IMR-90 (cell line): ENCODE data around the gene OSM. TPM values are rescaled to one million over a fixed set of nuclear protein-coding genes. Genes with fewer than 3 reads are reported as not detected.

ENCODE experiments used
- ATAC-seq: fragments of 200-7000 bp; cut with Tn5 transposase; 2 replicates; pipeline ENCODE4 v1.9.1; 2020; ENCODE audit warnings: low read depth, mild to moderate bottlenecking, moderate library complexity
- BruUV-seq: library from RNA; stranded (reverse); fragments of 400-500 nt; replicated peaks from 2 replicates; lab custom pipeline; 2021; lab: Mats Ljungman, UMichigan
- CTCF ChIA-PET: fragments of 300-600 bp; formaldehyde crosslinking; extraction: SDS; loops from one replicate; lab custom pipeline; 2021; ENCODE audit warnings: antibody characterized with exemption; lab: Yijun Ruan, JAX
- POLR2A ChIA-PET: fragments of 300-600 bp; sonication (Branson Sonifier 250); formaldehyde crosslinking; loops from one replicate; lab custom pipeline; 2022; ENCODE audit warnings: antibody characterized with exemption; ENCODE audit not compliant: unreplicated experiment; lab: Charles Lee
- DNase-seq: peaks from one replicate; pipeline ENCODE4 v3.0.0; 2013
- H2AFZ ChIP-seq: replicated peaks from 2 replicates; pipeline ENCODE3; 2013; ENCODE audit warnings: low read length, mild to moderate bottlenecking; ENCODE audit not compliant: poor library complexity
- H2AK5ac ChIP-seq: 2 replicates; pipeline ENCODE4 v1.6.1; 2013; ENCODE audit warnings: low read depth, low read length, inconsistent platforms
- H2AK9ac ChIP-seq: replicated peaks from 2 replicates; pipeline ENCODE3; 2013; ENCODE audit warnings: mild to moderate bottlenecking, low read depth, low read length, moderate library complexity; ENCODE audit not compliant: poor library complexity
- H2BK120ac ChIP-seq: 2 replicates; pipeline ENCODE4 v1.6.1; 2013; ENCODE audit warnings: low read depth, low read length, inconsistent platforms
- H2BK15ac ChIP-seq: 3 replicates; pipeline ENCODE4 v1.6.1; 2013; ENCODE audit warnings: low read depth, low read length, inconsistent platforms
- H2BK20ac ChIP-seq: 2 replicates; pipeline ENCODE4 v1.6.1; 2013; ENCODE audit warnings: low read depth, mild to moderate bottlenecking, inconsistent platforms, low read length, moderate library complexity
- H2BK5ac ChIP-seq: 2 replicates; pipeline ENCODE4 v1.6.1; 2013; ENCODE audit warnings: mild to moderate bottlenecking, low read depth, low read length, inconsistent platforms; ENCODE audit not compliant: poor library complexity, severe bottlenecking
- H3K14ac ChIP-seq: replicated peaks from 2 replicates; pipeline ENCODE4 v1.6.1; 2013; ENCODE audit warnings: low read depth, low read length, inconsistent platforms
- H3K18ac ChIP-seq: 2 replicates; pipeline ENCODE4 v1.6.1; 2013; ENCODE audit warnings: low read depth, low read length, control low read depth
- H3K23ac ChIP-seq: 2 replicates; pipeline ENCODE4 v1.6.1; 2013; ENCODE audit warnings: low read depth, low read length, inconsistent platforms
- H3K27ac ChIP-seq: 2 replicates; pipeline ENCODE4 v1.5.1; 2013; ENCODE audit warnings: mild to moderate bottlenecking, control low read depth, low read length; ENCODE audit not compliant: insufficient read depth
- H3K27me3 ChIP-seq: 2 replicates; pipeline ENCODE4 v1.6.1; 2013; ENCODE audit warnings: low read length; ENCODE audit not compliant: control insufficient read depth, insufficient read depth
- H3K36me3 ChIP-seq: 2 replicates; pipeline ENCODE4 v1.6.1; 2013; ENCODE audit warnings: low read length, mixed read lengths; ENCODE audit not compliant: control insufficient read depth, insufficient read depth
- H3K4ac ChIP-seq: 2 replicates; pipeline ENCODE4 v1.6.1; 2013; ENCODE audit warnings: low read depth, low read length, inconsistent platforms
- H3K4me1 ChIP-seq: 2 replicates; pipeline ENCODE4 v1.6.1; 2013; ENCODE audit warnings: low read length, mixed read lengths; ENCODE audit not compliant: control insufficient read depth, insufficient read depth
- H3K4me2 ChIP-seq: 2 replicates; pipeline ENCODE4 v1.6.1; 2013; ENCODE audit warnings: low read depth, mild to moderate bottlenecking, control low read depth, low read length, moderate library complexity
- H3K4me3 ChIP-seq: 2 replicates; pipeline ENCODE4 v1.5.1; 2013; ENCODE audit warnings: low read depth, mild to moderate bottlenecking, control low read depth, low read length, moderate library complexity; ENCODE audit not compliant: insufficient read depth
- H3K56ac ChIP-seq: 2 replicates; pipeline ENCODE4 v1.6.1; 2013; ENCODE audit warnings: low read length, inconsistent platforms; ENCODE audit not compliant: insufficient read depth; ENCODE audit errors: extremely low read depth
- H3K79me1 ChIP-seq, 2 experiments: 2 replicates each; pipeline ENCODE4 v1.6.1; 2013; ENCODE audit warnings: low read length in 2 of 2, inconsistent platforms in 1 of 2, low read depth in 1 of 2
- H3K9ac ChIP-seq: 2 replicates; pipeline ENCODE4 v1.6.1; 2013; ENCODE audit warnings: low read depth, low read length, control low read depth
- H3K9me1 ChIP-seq: 2 replicates; pipeline ENCODE4 v1.6.1; 2013; ENCODE audit warnings: low read length, inconsistent platforms; ENCODE audit not compliant: insufficient read depth
- H3K9me3 ChIP-seq: 2 replicates; pipeline ENCODE4 v1.6.1; 2013; ENCODE audit warnings: low read length; ENCODE audit not compliant: control insufficient read depth, insufficient read depth
- H4K20me1 ChIP-seq: 2 replicates; pipeline ENCODE4 v1.6.1; 2013; ENCODE audit warnings: low read length, inconsistent platforms; ENCODE audit not compliant: insufficient read depth
- H4K5ac ChIP-seq: 2 replicates; pipeline ENCODE4 v1.6.1; 2013; ENCODE audit warnings: mild to moderate bottlenecking, low read depth, low read length, control low read depth
- H4K8ac ChIP-seq, 2 experiments: 2 replicates each; pipeline ENCODE4 v1.6.1; 2013; ENCODE audit warnings: low read depth in 2 of 2, low read length in 2 of 2, control low read depth in 1 of 2, inconsistent platforms in 1 of 2
- H4K91ac ChIP-seq: 2 replicates; pipeline ENCODE4 v1.6.1; 2013; ENCODE audit warnings: low read depth, low read length, inconsistent platforms; ENCODE audit not compliant: insufficient read depth
- BHLHE40 ChIP-seq: fragments of 150-350 bp; IDR thresholded peaks from 2 replicates; pipeline ENCODE4 v1.6.1; 2016; ENCODE audit warnings: mild to moderate bottlenecking, low read depth, low read length
- CEBPB ChIP-seq: IDR thresholded peaks from 2 replicates; pipeline ENCODE4 v1.6.1; 2012; ENCODE audit warnings: low read depth, low read length, improper control_type of control experiment
- CHD1 ChIP-seq: IDR thresholded peaks from 2 replicates; pipeline ENCODE4 v1.6.1; 2012; ENCODE audit warnings: low read depth, low read length, improper control_type of control experiment
- CTCF ChIP-seq: conservative IDR thresholded peaks from 2 replicates; pipeline ENCODE4 v1.5.1; 2012; ENCODE audit warnings: mild to moderate bottlenecking, low read depth, low read length, improper control_type of control experiment
- FOS ChIP-seq: fragments of 150-350 bp; IDR thresholded peaks from 2 replicates; pipeline ENCODE4 v1.6.1; 2016; ENCODE audit warnings: low read depth, low read length
- MAFK ChIP-seq: IDR thresholded peaks from 2 replicates; pipeline ENCODE4 v1.6.1; 2012; ENCODE audit warnings: low read depth, low read length, improper control_type of control experiment
- MAZ ChIP-seq: IDR thresholded peaks from 2 replicates; pipeline ENCODE4 v1.6.1; 2012; ENCODE audit warnings: low read depth, mild to moderate bottlenecking, low read length, improper control_type of control experiment, moderate library complexity, borderline replicate concordance
- NFE2L2 ChIP-seq: fragments of 150-350 bp; IDR thresholded peaks from 2 replicates; pipeline ENCODE4 v1.6.1; 2016; ENCODE audit warnings: low read depth, mild to moderate bottlenecking, low read length
- POLR2A ChIP-seq: IDR thresholded peaks from 2 replicates; pipeline ENCODE4 v1.6.1; 2012; ENCODE audit warnings: mild to moderate bottlenecking, low read depth, low read length
- RAD21 ChIP-seq: IDR thresholded peaks from 2 replicates; pipeline ENCODE4 v1.6.1; 2012; ENCODE audit warnings: low read length, improper control_type of control experiment
- RCOR1 ChIP-seq: IDR thresholded peaks from 2 replicates; pipeline ENCODE4 v1.6.1; 2012; ENCODE audit warnings: mild to moderate bottlenecking, low read length, improper control_type of control experiment; ENCODE audit not compliant: insufficient replicate concordance
- RFX5 ChIP-seq: IDR thresholded peaks from 2 replicates; pipeline ENCODE4 v1.8.0; 2012; ENCODE audit warnings: low read depth, mild to moderate bottlenecking, low read length, moderate library complexity
- SMC3 ChIP-seq: fragments of 150-350 bp; IDR thresholded peaks from 2 replicates; pipeline ENCODE4 v1.6.1; 2016; ENCODE audit warnings: low read depth, mild to moderate bottlenecking, antibody characterized with exemption, low read length, moderate library complexity
- USF2 ChIP-seq: fragments of 150-350 bp; IDR thresholded peaks from 2 replicates; pipeline ENCODE4 v1.6.1; 2017; ENCODE audit warnings: mild to moderate bottlenecking, antibody characterized with exemption, low read length, low read depth
- WGBS, 2 experiments: methylation state at CpG; one replicate each; pipeline versions ENCODE4 v1.1.5 to v1.1.7; 2013; ENCODE audit warnings: missing lambda C conversion rate in 2 of 2; ENCODE audit not compliant: insufficient read length in 1 of 2; ENCODE audit errors: extremely low coverage in 2 of 2; 5-methylcytosine and 5-hydroxymethylcytosine counted together
- dilution Hi-C: fragments of 300-500 bp; cut with HindIII; formaldehyde crosslinking; loops from one replicate; pipeline ENCODE4 v1.14.3; 2018; ENCODE audit warnings: low sequenced_read_pairs; ENCODE audit not compliant: unreplicated experiment
- in situ Hi-C: fragments of 300-500 bp; cut with MboI; formaldehyde crosslinking; loops from 3 replicates; pipeline ENCODE4 v1.14.3; 2019; ENCODE audit warnings: low sequenced_read_pairs, inconsistent platforms, mixed read lengths
- intact Hi-C: fragments of 100-400 bp; cut with micrococcal nuclease; formaldehyde crosslinking; loops from 2 replicates; pipeline ENCODE4 v1.10.0; 2022
- polyA plus RNA-seq, 3 experiments: library from polyadenylated mRNA; depleted of rRNA; stranded (reverse); fragments of >200 nt; gene quantifications; 2 replicates each; pipeline ENCODE4 v1.2.3, GENCODE V29; 2012; ENCODE audit warnings: low replicate concordance in 1 of 3
- total RNA-seq: library from RNA; depleted of rRNA; stranded (reverse); fragments of >200 nt; gene quantifications from 2 replicates; pipeline ENCODE4 v1.2.3, GENCODE V29; 2012

OSM gene
- total and polyA plus RNA-seq, 2 of the 4 experiments (the other 2 are of a cell fraction): not detected

- Histone ChIP-seq H2AK9ac (peak overlapping the region; percentile 87), H2AFZ (no peak overlapping the region), H3K27me3 (no peaks in the 10 kb centered on the region; the same call in 1 of the 2 replicates), H2BK120ac (no peak overlapping the region), H3K27ac (no peak overlapping the region), H3K9me1 (no peaks in the 10 kb centered on the region; the same call in 1 of the 2 replicates), H3K4ac (no peak overlapping the region; the same call in 1 of the 2 replicates), H3K18ac (no peak overlapping the region), H2AK5ac (0 out of 2 replicates have a peak overlapping the region, but pooled peaks have one; percentile 83), H3K56ac (no peak overlapping the region), H3K9me3 (no peaks in the 10 kb centered on the region), H4K91ac (no peak overlapping the region), H3K4me2 (no peak overlapping the region), H2BK20ac (no peak overlapping the region), H3K4me1 (peaks cover 6% of the 10 kb centered on the region; the same call in 1 of the 2 replicates), H3K79me1 (no peaks in the 10 kb centered on the region), H2BK5ac (no peak overlapping the region), H2BK15ac (no peak overlapping the region), H4K8ac (no peak overlapping the region), H3K23ac (no peak overlapping the region), H4K20me1 (no peaks in the 10 kb centered on the region), H3K36me3 (no peaks in the 10 kb centered on the region), H3K9ac (no peak overlapping the region), H3K14ac (no peak overlapping the region), H3K4me3 (no peak overlapping the region), H4K5ac (no peak overlapping the region)
- dilution Hi-C loops (no loop called here), in situ Hi-C loops (loop anchor here (5.0 kb wide), 1 partner anchor 157 kb away; no protein-coding TSS in a partner anchor), intact Hi-C loops (loop anchor here (1.0 to 2.0 kb wide), 3 partner anchors 24 to 221 kb away; partner anchors contain the start of gene RNF215)
- ATAC-seq (no peak), DNase-seq (no peak)
- CTCF ChIA-PET: interaction anchor here (1.1 to 1.5 kb wide), 3 partner anchors 24 to 124 kb away, joined by 3 to 7 read pairs (median 3); no protein-coding TSS in a partner anchor
- WGBS, 2 experiments: 81% methylated on average over 10 of the region's 17 CpGs; no CpG with 5 or more reads in 1 of the 2 experiments
- no TSS peak for BruUV-seq
- TF ChIP-seq RAD21: no peak
- TF ChIP-seq MAZ: no peak
- TF ChIP-seq SMC3: no peak
- TF ChIP-seq RFX5: no peak
- no peak for TF ChIP-seq CEBPB
- no peak for TF ChIP-seq FOS
- no peak for TF ChIP-seq USF2
- no peak for TF ChIP-seq POLR2A
- TF ChIP-seq CHD1: no peak
- no peak for TF ChIP-seq RCOR1
- no peak for TF ChIP-seq BHLHE40
- no peak for TF ChIP-seq MAFK
- TF ChIP-seq CTCF: no peak
- TF ChIP-seq NFE2L2: no peak
- POLR2A ChIA-PET: interaction anchor here (0.5 kb wide), 1 partner anchor 122 kb away, joined by 3 read pairs; no protein-coding TSS in a partner anchor
These were observed 2.8 kb downstream of the OSM start for GRCh38 chr22:30263883-30264282.
